Activated T-cell treated with anti-CD3 and anti-CD28 coated beads, Interleukin-2, amount 50 U/mL, for 24 hours (primary cell): ENCODE data around the gene SNRNP48.
A peak's percentile ranks its signal among the peaks of the same experiment; 100 is the strongest.

Experiments used
- DNase-seq: peaks from one replicate; pipeline ENCODE4 v3.0.0-alpha.2; 2020
- H3K27ac Mint-ChIP-seq: 2 replicates; pipeline ENCODE4 v1.8.0; 2020; ENCODE audit warnings: mild to moderate bottlenecking, mixed read lengths
- H3K27me3 Mint-ChIP-seq: 2 replicates; pipeline ENCODE4 v1.8.0; 2020; ENCODE audit warnings: mixed read lengths
- H3K36me3 Mint-ChIP-seq: 2 replicates; pipeline ENCODE4 v1.8.0; 2020; ENCODE audit warnings: low read depth, mixed read lengths
- H3K4me1 Mint-ChIP-seq: 2 replicates; pipeline ENCODE4 v1.8.0; 2020; ENCODE audit warnings: low read depth, mixed read lengths
- H3K4me3 Mint-ChIP-seq: 2 replicates; pipeline ENCODE4 v1.8.0; 2020; ENCODE audit warnings: mild to moderate bottlenecking, moderate library complexity, mixed read lengths
- H3K9me3 Mint-ChIP-seq: 2 replicates; pipeline ENCODE4 v1.8.0; 2020; ENCODE audit warnings: mixed read lengths

Gene SNRNP48

GRCh38 chr6:7594579-7595125, 4.7 kb downstream of the SNRNP48 start:
- Mint-ChIP-seq H3K9me3 (no peaks in the 10 kb centered on the region), H3K27ac (no peak overlapping the region), H3K4me1 (peaks cover 38% of the 10 kb centered on the region), H3K36me3 (peaks cover 76% of the 10 kb centered on the region), H3K27me3 (no peaks in the 10 kb centered on the region), H3K4me3 (no peak overlapping the region)
- DNase-seq, result no peak

- no peaks in the 10 kb centered on the region for H3K27me3 Mint-ChIP-seq
- peaks cover 96% of the 10 kb centered on the region for H3K36me3 Mint-ChIP-seq
- peak overlapping the region; percentile 89 for H3K27ac Mint-ChIP-seq
- no peak overlapping the region for H3K4me3 Mint-ChIP-seq
- peaks cover 23% of the 10 kb centered on the region for H3K4me1 Mint-ChIP-seq
- DNase-seq, result no peak
- no peaks in the 10 kb centered on the region for H3K9me3 Mint-ChIP-seq
Measured at GRCh38 chr6:7604003-7604402, 14.0 kb downstream of the SNRNP48 start.

GRCh38 chr6:7604506-7604905, 14.5 kb downstream of the SNRNP48 start:
- Mint-ChIP-seq H3K27ac (peak overlapping the region; percentile 89), H3K4me1 (peaks cover 23% of the 10 kb centered on the region), H3K4me3 (no peak overlapping the region), H3K9me3 (no peaks in the 10 kb centered on the region), H3K27me3 (no peaks in the 10 kb centered on the region), H3K36me3 (peaks cover 93% of the 10 kb centered on the region)
- DNase-seq, result no peak

- Mint-ChIP-seq H3K27me3 (peaks cover 4% of the 10 kb centered on the region), H3K27ac (no peak overlapping the region), H3K4me3 (no peak overlapping the region), H3K9me3 (no peaks in the 10 kb centered on the region), H3K4me1 (peaks cover 20% of the 10 kb centered on the region), H3K36me3 (peaks cover 30% of the 10 kb centered on the region)
- no peak for DNase-seq
Measured at GRCh38 chr6:7615611-7616383, 25.8 kb downstream of the SNRNP48 start.

- Mint-ChIP-seq H3K27ac (no peak overlapping the region), H3K36me3 (peaks cover 9% of the 10 kb centered on the region), H3K4me1 (peaks cover 20% of the 10 kb centered on the region), H3K9me3 (no peaks in the 10 kb centered on the region), H3K4me3 (no peak overlapping the region), H3K27me3 (peaks cover 6% of the 10 kb centered on the region)
- no peak for DNase-seq
Measured at GRCh38 chr6:7617801-7618764, 28.1 kb downstream of the SNRNP48 start.

- Mint-ChIP-seq H3K27ac (no peak overlapping the region), H3K4me1 (peaks cover 10% of the 10 kb centered on the region), H3K36me3 (no peaks in the 10 kb centered on the region), H3K4me3 (no peak overlapping the region), H3K9me3 (no peaks in the 10 kb centered on the region), H3K27me3 (peaks cover 10% of the 10 kb centered on the region)
- DNase-seq, result no peak
Measured at GRCh38 chr6:7621761-7622160, 31.8 kb downstream of the SNRNP48 start.

GRCh38 chr6:7624796-7625710, 35.1 kb downstream of the SNRNP48 start:
- H3K4me3 Mint-ChIP-seq, result no peak overlapping the region
- no peak overlapping the region for H3K27ac Mint-ChIP-seq
- H3K27me3 Mint-ChIP-seq, result peaks cover 20% of the 10 kb centered on the region
- no peaks in the 10 kb centered on the region for H3K36me3 Mint-ChIP-seq
- H3K4me1 Mint-ChIP-seq, result no peaks in the 10 kb centered on the region
- no peaks in the 10 kb centered on the region for H3K9me3 Mint-ChIP-seq
- no peak for DNase-seq

- Mint-ChIP-seq H3K27me3 (peaks cover 17% of the 10 kb centered on the region), H3K36me3 (no peaks in the 10 kb centered on the region), H3K4me3 (no peak overlapping the region), H3K9me3 (no peaks in the 10 kb centered on the region), H3K27ac (no peak overlapping the region), H3K4me1 (no peaks in the 10 kb centered on the region)
- DNase-seq, result no peak
Measured at GRCh38 chr6:7628479-7628878, 38.5 kb downstream of the SNRNP48 start.

- Mint-ChIP-seq H3K36me3 (no peaks in the 10 kb centered on the region), H3K4me3 (no peak overlapping the region), H3K27me3 (peaks cover 15% of the 10 kb centered on the region), H3K4me1 (no peaks in the 10 kb centered on the region), H3K9me3 (no peaks in the 10 kb centered on the region), H3K27ac (no peak overlapping the region)
- no peak for DNase-seq
Measured at GRCh38 chr6:7628909-7629308, 38.9 kb downstream of the SNRNP48 start.

- Mint-ChIP-seq H3K9me3 (no peaks in the 10 kb centered on the region), H3K27ac (no peak overlapping the region), H3K4me3 (no peak overlapping the region), H3K27me3 (peaks cover 15% of the 10 kb centered on the region), H3K36me3 (no peaks in the 10 kb centered on the region), H3K4me1 (no peaks in the 10 kb centered on the region)
- no peak for DNase-seq
Measured at GRCh38 chr6:7629321-7629720, 39.3 kb downstream of the SNRNP48 start.

- H3K27ac Mint-ChIP-seq, result no peak overlapping the region
- H3K4me1 Mint-ChIP-seq, result no peaks in the 10 kb centered on the region
Measured at GRCh38 chr6:7630792-7631191, 40.8 kb downstream of the SNRNP48 start.

GRCh38 chr6:7631466-7631865, 41.5 kb downstream of the SNRNP48 start:
- DNase-seq, result no peak
- no peaks in the 10 kb centered on the region for H3K4me1 Mint-ChIP-seq
- H3K27me3 Mint-ChIP-seq, result peaks cover 21% of the 10 kb centered on the region
- no peaks in the 10 kb centered on the region for H3K36me3 Mint-ChIP-seq
- no peak overlapping the region for H3K4me3 Mint-ChIP-seq
- no peaks in the 10 kb centered on the region for H3K9me3 Mint-ChIP-seq
- H3K27ac Mint-ChIP-seq, result no peak overlapping the region

More at GRCh38 chr6:7630792-7631191, 40.8 kb downstream of the SNRNP48 start:
- no peak for DNase-seq
- Mint-ChIP-seq H3K9me3 (no peaks in the 10 kb centered on the region), H3K27me3 (peaks cover 18% of the 10 kb centered on the region), H3K4me3 (no peak overlapping the region), H3K36me3 (no peaks in the 10 kb centered on the region)

- DNase-seq, result no peak
- Mint-ChIP-seq H3K27me3 (peaks cover 16% of the 10 kb centered on the region), H3K36me3 (no peaks in the 10 kb centered on the region), H3K27ac (no peak overlapping the region), H3K4me3 (no peak overlapping the region), H3K9me3 (no peaks in the 10 kb centered on the region), H3K4me1 (no peaks in the 10 kb centered on the region)
Measured at GRCh38 chr6:7632501-7633290, 42.7 kb downstream of the SNRNP48 start.
